ENCODE measurements around the gene INPPL1.

INPPL1 gene

DNA sequence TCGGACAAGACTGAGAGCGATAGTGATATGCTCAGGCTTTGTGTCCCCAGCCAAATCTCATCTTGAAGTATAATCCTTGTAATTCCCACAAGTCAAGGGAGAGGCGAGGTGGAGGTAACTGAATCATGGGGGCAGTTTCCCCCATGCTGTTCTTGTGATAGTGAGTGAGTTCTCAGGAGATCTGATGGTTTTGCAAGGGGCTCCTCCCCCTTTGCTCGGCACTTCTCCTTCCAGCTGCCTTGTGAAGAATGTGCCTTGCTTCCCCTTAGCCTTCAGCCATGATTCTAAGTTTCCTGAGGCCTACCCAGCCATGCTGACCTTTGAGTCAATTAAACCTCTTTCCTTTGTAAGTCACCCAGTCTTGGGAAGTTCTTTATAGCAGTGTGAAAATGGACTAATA, 15.5 kb upstream of the INPPL1 start:
- no peak for TF ChIP-seq CTCF (IDR thresholded peaks at IDR 0.05; ENCODE audit: low read depth, low read length, missing control alignments)
- Histone ChIP-seq H3K4me3 (ENCODE audit: low read depth, low read length) (no peak overlapping the region), H3K27ac (no peak overlapping the region), H3K36me3 (replicated peaks) (no peaks in the 10 kb centered on the region), H3K27me3 (replicated peaks) (no peaks in the 10 kb centered on the region)
- in situ Hi-C loops (cut with HindIII; ENCODE audit: low pct_ligation_motif_present, low sequenced_read_pairs), result no loop called here
- no peak for DNase-seq

GRCh38 chr11:72216638-72217037, 7.9 kb upstream of the INPPL1 start, which contains the start of gene FOLR2:
Gene FOLR2, plus strand, starts transcription at chr11:72216794. Its CDS starts 1,791 bp downstream, at chr11:72218585.
- H3K27me3 ChIP-seq (replicated peaks), result peaks cover 4% of the 10 kb centered on the region
- no peak within 1 kb of the TSS for H3K4me3 ChIP-seq (ENCODE audit: low read depth, low read length)
- no peak for DNase-seq
- no peak within 1 kb of the TSS for H3K27ac ChIP-seq
- in situ Hi-C loops (cut with HindIII; ENCODE audit: low pct_ligation_motif_present, low sequenced_read_pairs), result no loop called here
- no peak for TF ChIP-seq CTCF (IDR thresholded peaks at IDR 0.05; ENCODE audit: low read depth, low read length, missing control alignments)
- no peaks in the 10 kb centered on the region for H3K36me3 ChIP-seq (replicated peaks)

GRCh38 chr11:72217841-72218240, 6.7 kb upstream of the INPPL1 start:
- TF ChIP-seq CTCF (IDR thresholded peaks at IDR 0.05; ENCODE audit: low read depth, low read length, missing control alignments), result no peak
- no peak overlapping the region for H3K4me3 ChIP-seq (ENCODE audit: low read depth, low read length)
- H3K27me3 ChIP-seq (replicated peaks), result peaks cover 4% of the 10 kb centered on the region
- H3K36me3 ChIP-seq (replicated peaks), result no peaks in the 10 kb centered on the region
- H3K27ac ChIP-seq, result no peak overlapping the region
- no peak for DNase-seq
- in situ Hi-C loops (cut with HindIII; ENCODE audit: low pct_ligation_motif_present, low sequenced_read_pairs), result no loop called here

- no peak overlapping the region for H3K4me3 ChIP-seq (ENCODE audit: low read depth, low read length)
- H3K36me3 ChIP-seq (replicated peaks), result no peaks in the 10 kb centered on the region
- H3K27ac ChIP-seq, result no peak overlapping the region
- DNase-seq, result no peak
- no peak for TF ChIP-seq CTCF (IDR thresholded peaks at IDR 0.05; ENCODE audit: low read depth, low read length, missing control alignments)
- in situ Hi-C loops (cut with HindIII; ENCODE audit: low pct_ligation_motif_present, low sequenced_read_pairs), result no loop called here
- H3K27me3 ChIP-seq (replicated peaks), result peaks cover 4% of the 10 kb centered on the region
Measured at GRCh38 chr11:72218251-72218745, 6.3 kb upstream of the INPPL1 start.

- peaks cover 2% of the 10 kb centered on the region for H3K27me3 ChIP-seq (replicated peaks)
- TF ChIP-seq CTCF (IDR thresholded peaks at IDR 0.05; ENCODE audit: low read depth, low read length, missing control alignments), result no peak
- in situ Hi-C loops (cut with HindIII; ENCODE audit: low pct_ligation_motif_present, low sequenced_read_pairs), result no loop called here
- H3K4me3 ChIP-seq (ENCODE audit: low read depth, low read length), result no peak overlapping the region
- no peaks in the 10 kb centered on the region for H3K36me3 ChIP-seq (replicated peaks)
- no peak overlapping the region for H3K27ac ChIP-seq
- no peak for DNase-seq
Measured at GRCh38 chr11:72220696-72221363, 3.7 kb upstream of the INPPL1 start.
